Progenitor cell of endocrine pancreas (in vitro differentiated cells): ENCODE results near the gene TEX14. TPM values are rescaled to one million over a fixed set of nuclear protein-coding genes. Genes with fewer than 3 reads are reported as not detected.
A peak's percentile ranks its signal among the peaks of the same experiment; 100 is the strongest.

Experiments
- DNase-seq: peaks from one replicate; pipeline ENCODE4 v3.0.0; 2021; ENCODE audit warnings: low spot score; ENCODE audit not compliant: unreplicated experiment
- H3K27ac Mint-ChIP-seq: 2 replicates; pipeline ENCODE4 v1.8.0; 2021; ENCODE audit warnings: mild to moderate bottlenecking, moderate library complexity, mixed read lengths
- H3K27me3 Mint-ChIP-seq: 2 replicates; pipeline ENCODE4 v1.8.0; 2021; ENCODE audit warnings: mixed read lengths
- H3K36me3 Mint-ChIP-seq: 2 replicates; pipeline ENCODE4 v1.8.0; 2022; ENCODE audit warnings: mixed read lengths; ENCODE audit not compliant: insufficient read depth
- H3K4me1 Mint-ChIP-seq: 2 replicates; pipeline ENCODE4 v1.8.0; 2021; ENCODE audit warnings: low read depth, mixed read lengths
- H3K4me3 Mint-ChIP-seq: 2 replicates; pipeline ENCODE4 v1.8.0; 2021; ENCODE audit warnings: low read depth, mild to moderate bottlenecking, moderate library complexity, mixed read lengths
- H3K9me3 Mint-ChIP-seq: 2 replicates; pipeline ENCODE4 v1.8.0; 2021; ENCODE audit warnings: low read depth, mixed read lengths
- total RNA-seq: library from RNA; stranded (reverse); gene quantifications from 2 replicates; pipeline ENCODE4 v1.2.1, GENCODE V29; 2021
- TF ChIP-seq, protein P1 (sequence below): fragments of 200-600 bp; sonication (generic); IDR thresholded peaks from one replicate; pipeline ENCODE4 v1.5.0; 2021; ENCODE audit warnings: antibody characterized with exemption, mild to moderate bottlenecking; ENCODE audit not compliant: unreplicated experiment

The TEX14 gene
- total RNA-seq, 1 donor from 2014 or later = 0.22 TPM

DNA sequence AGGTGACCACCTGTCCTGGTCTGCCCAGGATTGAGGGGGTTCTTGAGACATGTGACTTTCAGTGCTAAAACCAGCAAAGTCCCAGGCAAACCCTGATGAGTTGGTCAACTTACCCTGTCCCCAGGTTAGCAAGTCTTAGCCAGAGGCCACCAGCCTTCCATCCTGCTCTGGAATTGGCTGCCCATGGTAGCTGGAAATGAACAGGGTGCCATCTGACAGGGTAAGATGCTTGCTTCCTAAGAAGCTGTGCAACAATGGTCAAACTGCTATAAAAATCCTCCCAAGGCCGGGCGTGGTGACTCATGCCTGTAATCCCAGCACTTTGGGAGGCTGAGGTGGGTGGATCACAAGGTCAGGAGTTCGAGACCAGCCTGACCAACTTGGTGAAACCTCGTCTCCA is 154.6 kb downstream of the TEX14 start:
- H3K27me3 Mint-ChIP-seq = peaks cover 59% of the 10 kb centered on the region

DNA sequence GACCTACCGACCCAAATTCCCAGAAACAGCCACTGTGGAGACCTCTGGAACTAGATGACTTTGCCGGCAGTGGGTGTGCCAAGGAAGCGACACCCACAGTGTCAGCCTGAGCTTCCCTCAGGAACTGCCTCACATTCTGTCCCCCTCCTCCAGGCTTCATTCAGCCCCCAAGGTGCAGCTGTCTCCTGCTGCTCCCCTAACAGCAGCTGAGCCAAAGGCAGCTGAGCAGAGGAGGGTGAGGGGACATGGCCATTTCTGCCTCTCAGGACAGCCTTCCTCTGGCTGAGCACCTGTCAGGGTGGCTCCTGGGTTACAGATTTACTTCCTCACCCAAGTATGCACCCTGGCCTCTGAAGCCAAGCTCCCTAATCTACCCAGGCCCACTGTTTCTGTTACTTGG is 155.3 kb downstream of the TEX14 start:
- Mint-ChIP-seq H3K9me3 (no peaks in the 10 kb centered on the region), H3K4me3 (no peak overlapping the region), H3K4me1 (no peaks in the 10 kb centered on the region), H3K27ac (no peak overlapping the region), H3K36me3 (no peaks in the 10 kb centered on the region), H3K27me3 (peaks cover 57% of the 10 kb centered on the region)
- TF ChIP-seq, protein P1, sequence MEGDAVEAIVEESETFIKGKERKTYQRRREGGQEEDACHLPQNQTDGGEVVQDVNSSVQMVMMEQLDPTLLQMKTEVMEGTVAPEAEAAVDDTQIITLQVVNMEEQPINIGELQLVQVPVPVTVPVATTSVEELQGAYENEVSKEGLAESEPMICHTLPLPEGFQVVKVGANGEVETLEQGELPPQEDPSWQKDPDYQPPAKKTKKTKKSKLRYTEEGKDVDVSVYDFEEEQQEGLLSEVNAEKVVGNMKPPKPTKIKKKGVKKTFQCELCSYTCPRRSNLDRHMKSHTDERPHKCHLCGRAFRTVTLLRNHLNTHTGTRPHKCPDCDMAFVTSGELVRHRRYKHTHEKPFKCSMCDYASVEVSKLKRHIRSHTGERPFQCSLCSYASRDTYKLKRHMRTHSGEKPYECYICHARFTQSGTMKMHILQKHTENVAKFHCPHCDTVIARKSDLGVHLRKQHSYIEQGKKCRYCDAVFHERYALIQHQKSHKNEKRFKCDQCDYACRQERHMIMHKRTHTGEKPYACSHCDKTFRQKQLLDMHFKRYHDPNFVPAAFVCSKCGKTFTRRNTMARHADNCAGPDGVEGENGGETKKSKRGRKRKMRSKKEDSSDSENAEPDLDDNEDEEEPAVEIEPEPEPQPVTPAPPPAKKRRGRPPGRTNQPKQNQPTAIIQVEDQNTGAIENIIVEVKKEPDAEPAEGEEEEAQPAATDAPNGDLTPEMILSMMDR = no peak
- no peak for DNase-seq

More for the DNA sequence above, 154.6 kb downstream of the TEX14 start:
- no peaks in the 10 kb centered on the region for H3K4me1 Mint-ChIP-seq
- no peaks in the 10 kb centered on the region for H3K9me3 Mint-ChIP-seq
- H3K27ac Mint-ChIP-seq = no peak overlapping the region
- TF ChIP-seq, protein P1 = no peak
- no peak overlapping the region for H3K4me3 Mint-ChIP-seq
- DNase-seq = no peak
- no peaks in the 10 kb centered on the region for H3K36me3 Mint-ChIP-seq

DNA sequence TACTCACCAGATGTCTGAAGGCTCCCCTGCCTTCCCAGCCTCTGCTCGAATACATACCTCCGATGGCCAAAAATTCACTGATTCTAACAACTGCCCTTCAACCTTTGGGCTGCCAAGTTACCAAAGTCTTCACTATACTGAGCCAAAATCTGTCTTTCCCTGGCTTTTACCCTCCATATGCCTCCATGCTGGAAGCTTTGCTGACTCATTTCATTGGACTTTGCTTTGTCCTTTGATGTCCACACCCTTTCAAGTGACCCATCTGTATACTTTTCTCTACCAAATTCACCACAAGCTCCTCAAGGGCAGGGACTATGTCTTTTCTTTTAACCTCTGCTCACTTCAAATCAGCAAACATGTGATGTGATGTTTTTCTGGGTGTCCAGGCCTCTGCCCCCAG is 156.4 kb downstream of the TEX14 start:
- Mint-ChIP-seq H3K27ac (no peak overlapping the region), H3K4me3 (no peak overlapping the region), H3K27me3 (peaks cover 64% of the 10 kb centered on the region), H3K4me1 (no peaks in the 10 kb centered on the region), H3K36me3 (no peaks in the 10 kb centered on the region), H3K9me3 (no peaks in the 10 kb centered on the region)
- DNase-seq = no peak
- TF ChIP-seq, protein P1 = no peak

DNA sequence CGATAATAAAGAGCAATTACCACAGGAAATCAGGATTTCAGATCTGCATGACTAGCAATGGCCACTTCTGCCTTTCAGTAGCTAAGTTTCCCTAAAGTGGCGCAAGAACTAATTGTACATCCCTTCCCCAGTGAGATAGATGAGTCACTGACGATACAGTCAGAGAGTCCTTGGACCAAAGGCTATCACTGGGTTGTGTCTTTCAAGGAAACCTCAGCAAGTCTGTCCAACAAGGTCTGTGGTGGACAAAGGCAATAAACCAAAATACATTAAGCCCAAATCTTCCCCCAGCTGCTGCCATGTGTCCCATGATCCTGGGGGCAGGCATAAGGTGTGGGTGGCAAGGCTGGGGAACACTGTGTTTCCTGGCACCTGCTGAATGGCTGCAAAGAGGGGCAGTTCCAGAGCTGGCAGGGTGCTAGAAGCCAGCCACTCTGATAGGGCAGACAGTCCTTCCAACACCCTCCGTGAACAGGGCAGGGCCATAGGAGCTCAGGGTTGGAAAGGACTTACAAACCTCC is 156.9 kb downstream of the TEX14 start:
- H3K4me1 Mint-ChIP-seq = no peaks in the 10 kb centered on the region
- DNase-seq = no peak

DNA sequence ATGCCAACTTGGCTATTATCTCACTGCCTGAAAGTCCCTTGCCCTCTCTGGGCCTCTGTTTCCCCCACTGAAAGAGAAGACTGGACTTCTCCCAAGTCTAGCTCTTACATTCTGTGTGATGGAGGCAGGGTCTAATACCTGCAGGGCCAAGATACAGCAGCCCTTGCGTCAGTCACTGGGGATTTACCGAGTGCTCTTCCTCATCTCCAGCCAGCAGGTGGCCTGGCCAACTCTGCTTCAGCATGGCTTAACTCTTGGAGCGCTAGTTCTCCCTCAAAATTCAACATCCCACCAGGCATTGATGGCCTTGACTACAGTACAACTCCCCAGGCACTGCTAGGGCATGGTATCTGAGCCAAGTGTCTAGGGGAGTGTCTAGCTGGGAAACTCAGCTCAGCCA is 157.5 kb downstream of the TEX14 start:
- Mint-ChIP-seq H3K4me1 (no peaks in the 10 kb centered on the region), H3K36me3 (no peaks in the 10 kb centered on the region), H3K4me3 (no peak overlapping the region)

More for the DNA sequence above, 156.9 kb downstream of the TEX14 start:
- H3K27ac Mint-ChIP-seq = no peak overlapping the region
- TF ChIP-seq, protein P1 = no peak
- H3K27me3 Mint-ChIP-seq = peaks cover 67% of the 10 kb centered on the region
- H3K4me3 Mint-ChIP-seq = no peak overlapping the region
- no peaks in the 10 kb centered on the region for H3K9me3 Mint-ChIP-seq
- H3K36me3 Mint-ChIP-seq = no peaks in the 10 kb centered on the region

More for the DNA sequence above, 157.5 kb downstream of the TEX14 start:
- H3K27ac Mint-ChIP-seq = no peak overlapping the region
- H3K9me3 Mint-ChIP-seq = no peaks in the 10 kb centered on the region
- peaks cover 70% of the 10 kb centered on the region for H3K27me3 Mint-ChIP-seq
- DNase-seq = no peak
- TF ChIP-seq, protein P1 = peak; percentile 28
